HG02973 (cell line): Measurements from ENCODE around the gene ZNF428.
"Not testable (repeated sequence)": the region's sequence is repeated elsewhere in the genome, so short reads cannot be mapped to it uniquely, and the experiment has no call there.

Experiments
- ATAC-seq: cut with Tn5 transposase; IDR thresholded peaks from one replicate; pipeline ENCODE4 v1.9.1; 2021; ENCODE audit warnings: moderate library complexity; ENCODE audit not compliant: unreplicated experiment

ZNF428 gene

DNA sequence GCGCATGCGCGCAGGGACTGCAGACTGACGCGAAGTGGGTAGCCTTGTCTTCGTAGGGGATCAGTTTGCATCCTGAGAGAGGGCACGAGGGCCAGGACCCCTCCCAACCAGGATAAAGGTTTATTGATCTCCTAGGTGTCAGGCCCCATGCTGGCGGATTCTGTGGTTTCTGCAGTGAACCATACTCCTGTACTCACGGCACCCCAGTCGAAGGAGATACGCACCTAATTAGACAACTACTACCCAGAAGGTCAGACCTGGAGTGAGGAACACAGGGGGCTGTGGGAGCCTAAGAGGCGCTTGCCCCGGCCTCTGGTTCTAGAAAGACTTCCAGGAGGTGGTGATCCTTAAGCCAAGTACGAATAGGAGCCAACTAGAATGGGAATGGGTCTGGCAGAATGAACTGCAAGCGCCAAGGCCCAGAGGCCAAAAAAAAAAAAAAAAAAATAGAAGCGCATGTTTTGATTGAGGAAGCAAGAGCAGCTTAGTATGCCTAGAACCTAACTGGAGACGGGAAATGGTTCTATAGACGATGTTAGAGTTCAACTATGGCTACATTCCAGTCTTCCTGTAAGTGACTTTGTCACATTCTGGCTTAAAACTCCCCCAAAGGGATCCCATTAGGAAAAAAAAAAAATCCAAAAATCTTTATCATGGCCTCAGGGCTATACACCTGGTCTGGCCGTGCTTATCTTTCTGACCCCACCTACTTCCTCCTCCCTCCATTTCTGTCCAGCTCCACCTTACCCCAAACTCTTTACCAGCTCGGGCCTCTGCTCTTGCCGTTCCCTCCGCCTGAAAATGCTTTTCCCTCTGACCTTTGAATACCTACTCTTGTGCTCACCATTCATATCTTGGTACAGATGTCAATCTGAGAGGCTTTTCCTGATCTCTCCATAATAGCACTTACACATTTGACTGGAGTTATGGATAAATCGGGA is 902 bp upstream of the ZNF428 start:
- ATAC-seq, result no peak

DNA sequence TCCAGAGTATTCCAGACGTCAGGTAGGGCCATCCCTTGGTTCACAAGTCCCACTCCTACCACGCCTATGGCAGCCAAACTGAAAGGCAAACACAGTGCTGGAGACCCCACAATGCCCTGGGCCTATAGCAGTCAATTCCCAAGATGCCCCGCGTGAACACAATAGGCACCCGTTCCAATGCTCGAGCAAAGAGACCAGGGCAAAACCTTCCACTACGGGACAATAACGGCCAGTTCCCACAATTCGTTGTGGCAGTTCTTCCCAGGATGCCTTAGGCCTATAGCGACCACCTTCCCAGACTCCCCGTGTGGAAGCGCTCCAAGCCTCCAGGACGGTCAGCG is 538 bp downstream of the ZNF428 start:
- peak; percentile 28 for ATAC-seq

DNA sequence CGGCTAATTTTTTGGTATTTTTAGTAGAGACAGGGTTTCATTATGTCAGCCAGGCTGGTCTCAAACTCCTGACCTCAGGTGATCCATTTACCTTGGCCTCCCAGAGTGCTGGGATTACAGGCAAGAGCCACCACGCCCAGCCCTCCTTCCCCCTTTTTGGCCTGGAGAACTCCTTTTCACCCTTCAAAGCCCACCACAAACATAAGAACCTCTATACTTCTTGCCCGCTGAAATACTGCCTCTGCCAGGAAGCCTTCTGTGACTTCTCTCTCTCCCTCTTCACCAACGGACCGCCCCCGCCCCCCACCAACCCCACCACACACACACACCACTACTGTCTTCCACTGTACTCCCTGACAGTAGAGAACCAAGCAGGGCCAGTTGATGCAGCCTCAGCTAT is 2.5 kb downstream of the ZNF428 start:
- ATAC-seq, result no peak

DNA sequence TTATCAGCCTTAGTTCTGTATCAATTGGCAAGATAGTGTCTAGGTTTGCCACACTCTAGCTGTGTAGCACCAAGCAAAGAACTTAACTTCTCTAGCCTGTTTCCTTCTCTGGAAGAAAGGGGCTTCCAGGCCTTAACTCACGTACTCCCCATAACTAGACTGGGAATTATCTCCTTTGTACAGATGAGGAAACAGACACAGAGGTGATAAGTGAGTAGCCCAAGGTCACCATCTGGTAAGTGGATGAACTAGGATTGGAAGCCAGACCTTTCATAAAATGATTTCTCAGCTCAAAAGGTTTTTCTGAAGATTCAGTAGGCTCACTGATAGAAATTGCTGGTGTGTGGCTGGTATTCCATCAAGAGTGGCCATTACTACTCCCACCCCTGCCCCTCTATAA is 3.1 kb downstream of the ZNF428 start:
- no peak for ATAC-seq

DNA sequence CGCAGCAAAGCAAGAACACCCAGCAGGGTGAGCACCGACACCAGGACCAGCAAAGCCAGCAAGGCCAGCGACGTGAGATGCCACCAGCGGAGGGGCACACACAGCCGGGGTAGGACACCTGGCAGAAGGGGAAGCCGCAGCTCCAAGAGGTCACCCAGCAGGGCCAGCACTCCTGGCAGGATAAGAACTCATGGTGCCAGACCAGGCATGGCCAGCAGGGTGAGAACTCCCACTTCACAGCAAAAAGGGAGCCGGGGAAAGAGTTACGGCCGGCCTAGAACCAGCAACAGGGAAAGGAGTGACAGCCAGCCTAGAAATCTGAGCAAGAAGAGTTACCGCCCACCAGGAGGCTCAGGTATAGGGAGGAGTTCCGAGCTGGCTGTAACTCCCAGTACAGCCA is 7.1 kb downstream of the ZNF428 start:
- ATAC-seq, result no peak

DNA sequence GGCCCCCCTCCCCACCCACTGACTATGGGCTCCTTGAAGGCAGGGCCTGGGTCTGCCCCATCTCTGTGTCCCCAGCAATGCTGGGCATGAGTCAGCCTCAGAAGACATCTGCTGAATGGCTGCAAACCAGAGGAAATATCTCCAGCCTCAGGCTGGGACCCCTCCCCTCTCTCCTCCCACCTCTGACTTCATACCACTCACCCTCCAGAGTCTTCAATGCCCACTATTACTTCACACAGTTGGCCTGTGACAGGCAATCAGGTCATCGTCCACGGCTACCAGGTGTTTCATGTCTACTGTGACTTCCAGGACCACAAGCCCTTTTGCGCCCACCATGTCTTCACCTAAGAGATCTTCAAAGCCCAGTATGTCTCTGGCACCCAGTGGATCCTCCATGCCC is 7.6 kb downstream of the ZNF428 start, which contains the start of gene SRRM5:
Gene SRRM5, plus strand, starts transcription at position 301 of the 400 bp plus-strand sequence. Its CDS starts 34 bp downstream, at position 335.
- ATAC-seq, result no peak

DNA sequence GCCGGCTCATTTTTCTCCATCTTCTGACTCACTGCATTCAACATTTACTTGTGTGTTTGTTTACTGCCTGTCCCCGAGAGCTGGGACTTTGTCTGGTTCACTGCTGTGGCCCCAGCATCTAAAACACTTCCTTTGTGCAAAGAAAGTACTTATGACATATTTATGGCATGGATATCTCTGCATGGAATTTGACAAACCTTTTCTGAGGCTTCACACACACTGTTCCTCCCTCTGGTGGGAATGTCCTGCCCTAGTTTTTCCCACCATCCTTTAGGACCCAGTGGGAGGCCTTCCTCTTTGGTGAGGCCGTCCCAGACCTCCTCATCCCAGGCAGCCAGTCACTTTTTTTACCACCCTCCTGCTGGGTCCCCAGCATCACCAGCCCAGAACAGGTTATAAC is 8.9 kb downstream of the ZNF428 start:
- no peak for ATAC-seq

DNA sequence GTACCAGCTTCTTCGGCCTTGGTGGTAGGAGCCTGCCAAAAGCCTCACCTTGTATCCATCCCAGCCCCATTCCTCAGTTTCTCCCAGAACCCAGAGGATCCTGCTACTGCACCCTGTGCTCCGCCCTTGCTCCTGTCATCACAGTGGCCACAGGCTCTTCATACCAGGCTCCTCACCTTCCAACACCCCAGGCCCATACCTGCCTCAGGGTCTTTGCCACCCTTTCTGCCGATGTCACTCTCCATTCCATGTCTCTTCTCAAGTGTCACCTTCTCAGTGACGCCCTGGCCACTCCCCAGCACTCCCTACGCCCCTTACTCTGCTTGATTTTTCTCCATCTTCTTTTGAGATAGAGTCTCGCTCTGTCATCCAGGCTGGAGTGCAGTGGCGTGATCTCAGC is 9.6 kb downstream of the ZNF428 start:
- ATAC-seq, result no peak

DNA sequence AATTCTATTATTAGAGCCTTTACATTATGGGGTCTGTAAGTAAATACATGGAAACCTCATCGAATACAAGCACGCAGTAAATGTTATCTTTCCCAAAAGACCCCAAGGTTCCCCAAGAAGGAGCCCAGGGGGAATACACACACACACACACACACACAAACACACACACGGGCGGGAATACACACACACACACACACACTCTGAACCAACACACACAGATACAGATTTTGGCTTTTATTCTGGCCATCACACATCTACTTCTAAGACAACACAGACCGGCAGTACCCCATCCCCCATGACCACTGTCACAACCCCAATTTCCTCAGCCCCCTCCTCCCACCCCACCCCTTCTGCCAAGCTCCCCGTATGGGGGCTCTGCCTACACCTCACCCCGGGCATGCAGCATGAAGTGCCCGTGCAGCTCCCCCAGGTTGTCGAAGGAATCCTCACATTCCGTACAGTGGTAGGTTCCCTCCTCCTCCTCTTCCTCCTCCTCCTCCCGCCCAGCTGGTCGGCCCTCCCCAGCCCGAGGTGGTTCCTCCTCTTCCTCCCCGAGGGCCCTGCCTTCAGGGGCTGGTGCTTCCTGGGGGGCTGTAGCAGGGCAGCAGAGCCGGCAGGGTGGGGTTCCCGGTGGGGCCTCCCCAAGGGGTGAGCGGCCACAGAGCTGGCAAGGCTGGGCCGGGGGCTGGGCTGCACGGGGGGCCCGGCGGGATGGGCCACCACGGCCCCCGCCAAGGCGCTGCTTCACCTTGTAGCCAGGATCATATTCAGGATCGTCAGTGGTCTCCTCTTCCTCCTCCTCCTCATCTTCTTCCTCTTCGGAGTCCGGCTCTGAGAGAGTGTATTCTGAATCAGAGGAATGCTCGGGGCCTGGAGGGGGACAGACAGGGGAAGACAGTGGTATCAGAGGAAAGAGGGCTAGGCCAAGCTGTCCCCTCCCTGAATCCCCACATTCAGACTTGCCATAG is 11.9 kb downstream of the ZNF428 start:
- no peak for ATAC-seq

DNA sequence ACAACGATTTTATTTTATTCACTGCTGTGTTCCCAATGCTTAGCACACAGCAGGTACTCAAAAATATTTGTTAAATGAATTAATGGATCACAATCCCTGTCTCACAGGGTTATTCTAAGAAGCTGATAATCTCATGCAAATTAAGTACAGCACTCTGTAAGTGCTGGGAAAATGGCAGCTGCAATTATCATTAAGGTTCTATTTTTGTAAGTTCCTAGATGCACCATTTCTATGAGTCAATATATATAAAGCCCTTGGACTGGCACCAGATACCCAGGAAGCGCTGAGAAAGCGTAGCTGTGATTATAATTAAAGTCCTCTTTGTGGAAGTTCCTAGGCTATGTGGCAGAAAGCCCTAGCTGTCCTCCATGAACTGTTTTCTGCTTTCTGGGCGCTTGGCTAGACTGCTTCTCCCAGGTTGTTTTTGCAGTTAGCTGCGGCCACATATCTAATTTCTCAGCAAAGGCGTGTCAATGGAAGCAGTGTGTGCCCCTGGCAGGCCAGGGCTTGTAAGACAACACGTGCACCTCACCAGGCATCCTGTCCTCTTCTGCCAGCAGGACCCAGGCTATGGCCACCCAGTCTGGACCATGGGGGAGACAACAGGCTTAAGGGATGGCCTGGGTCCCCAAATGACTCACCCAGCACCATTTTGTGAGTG is 12.7 kb downstream of the ZNF428 start:
- no peak for ATAC-seq

DNA sequence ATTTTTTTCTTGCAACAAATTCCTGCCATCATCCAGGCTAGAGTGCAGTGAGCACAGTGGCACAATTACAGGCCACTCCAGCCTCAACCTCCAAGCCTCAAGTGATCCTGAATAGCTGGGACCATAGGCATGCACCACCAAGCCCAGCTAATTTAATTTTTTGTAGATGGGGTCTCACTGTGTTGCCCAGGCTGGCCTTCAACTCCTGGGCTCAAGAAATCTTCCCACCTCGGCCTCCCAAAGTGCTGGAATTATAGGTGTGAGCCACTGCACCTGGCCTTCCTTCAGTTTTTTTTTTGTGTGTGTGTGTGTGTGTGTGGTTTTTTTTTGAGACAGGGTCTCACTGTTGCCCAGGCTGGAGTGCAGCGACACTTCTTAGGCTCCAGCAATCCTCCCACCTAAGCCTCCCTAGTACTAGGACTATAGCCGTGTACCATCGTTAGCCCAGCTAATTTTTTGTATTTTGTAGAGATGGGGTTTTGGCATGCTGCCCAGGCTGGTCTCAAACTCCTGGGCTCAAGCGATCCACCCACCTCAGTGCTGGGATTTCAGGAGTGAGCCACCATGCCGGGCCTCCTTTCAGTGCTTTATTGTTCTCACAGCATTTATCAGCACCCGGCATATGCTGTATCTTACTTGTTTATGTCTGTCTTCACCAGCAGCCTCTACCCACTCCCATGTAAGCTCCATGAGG is 13.4 kb downstream of the ZNF428 start:
- ATAC-seq, result no peak

DNA sequence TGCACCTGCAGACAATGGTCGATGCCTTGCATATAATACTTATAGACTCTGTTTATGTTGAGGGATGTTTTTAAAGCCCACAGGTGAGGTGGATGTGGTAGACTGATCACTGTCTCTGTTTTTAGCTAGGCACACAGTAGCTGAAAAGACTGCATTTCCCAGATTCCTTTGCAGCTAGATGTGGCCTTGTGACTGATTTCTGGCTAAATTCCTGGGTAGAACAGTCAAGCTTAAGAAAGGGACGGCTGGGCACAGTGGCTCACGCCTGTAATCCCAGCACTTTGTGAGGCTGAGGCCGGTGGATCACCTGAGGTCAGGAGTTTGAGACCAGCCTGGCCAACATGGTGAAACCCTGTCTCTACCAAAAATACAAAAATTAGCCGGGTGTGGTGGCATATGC is 19.1 kb downstream of the ZNF428 start:
- not testable (repeated sequence) for ATAC-seq

DNA sequence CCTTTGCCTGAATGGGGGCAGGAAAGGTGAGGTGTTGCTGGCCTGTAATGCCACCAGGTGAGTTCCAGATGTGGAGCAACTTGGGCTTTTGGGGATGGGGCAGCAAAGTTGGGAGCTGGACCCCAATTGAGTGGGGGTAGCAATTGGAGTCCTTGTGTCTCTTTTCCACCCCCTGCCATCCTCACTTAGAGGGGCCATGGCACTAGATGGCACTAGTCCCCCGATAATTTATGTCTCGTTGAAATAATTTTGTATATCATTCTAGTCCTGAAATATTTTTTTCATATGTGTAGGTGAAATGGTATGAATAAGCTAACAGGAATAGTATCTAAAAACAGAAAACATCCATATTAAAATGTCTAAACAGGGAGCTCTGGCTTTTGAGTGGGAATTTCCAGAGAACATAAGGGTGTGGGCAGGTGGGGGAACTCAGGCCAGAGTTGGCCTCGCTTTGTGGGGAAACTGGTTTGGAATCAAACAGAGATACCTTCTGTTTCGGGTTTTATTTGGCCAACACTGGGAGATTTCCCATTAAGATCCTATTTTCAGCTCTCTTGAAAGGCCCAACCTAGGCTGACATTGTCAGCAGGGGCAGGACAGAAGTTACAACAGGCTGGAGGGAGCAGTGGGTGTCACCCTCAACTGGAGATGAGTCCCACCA is 19.7 kb downstream of the ZNF428 start:
- ATAC-seq, result no peak

DNA sequence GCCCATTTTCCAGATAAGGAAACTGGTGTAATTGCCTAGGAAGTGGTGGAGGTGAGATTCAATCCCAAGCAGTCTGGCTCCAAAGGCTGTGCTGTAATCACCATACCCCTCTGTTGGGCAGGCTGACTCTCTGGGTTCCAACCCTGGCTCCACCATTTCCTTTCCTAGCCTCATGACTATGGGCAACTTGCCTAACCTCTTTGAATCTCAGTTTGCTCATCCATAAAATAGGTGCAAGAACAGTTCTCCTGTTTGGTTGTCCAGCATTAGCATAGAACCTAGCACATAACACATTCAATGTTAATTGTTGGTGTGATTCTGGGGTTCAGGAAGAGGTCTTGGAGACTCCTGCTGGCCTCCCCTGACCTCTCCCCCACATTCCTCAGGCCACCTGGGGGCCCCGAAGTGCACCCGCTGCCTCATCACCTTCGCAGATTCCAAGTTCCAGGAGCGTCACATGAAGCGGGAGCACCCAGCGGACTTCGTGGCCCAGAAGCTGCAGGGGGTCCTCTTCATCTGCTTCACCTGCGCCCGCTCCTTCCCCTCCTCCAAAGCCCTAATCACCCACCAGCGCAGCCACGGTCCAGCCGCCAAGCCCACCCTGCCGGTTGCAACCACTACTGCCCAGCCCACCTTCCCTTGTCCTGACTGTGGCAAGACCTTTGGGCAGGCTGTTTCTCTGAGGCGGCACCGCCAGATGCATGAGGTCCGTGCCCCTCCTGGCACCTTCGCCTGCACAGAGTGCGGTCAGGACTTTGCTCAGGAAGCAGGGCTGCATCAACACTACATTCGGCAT is 20.8 kb downstream of the ZNF428 start:
- ATAC-seq, result no peak

DNA sequence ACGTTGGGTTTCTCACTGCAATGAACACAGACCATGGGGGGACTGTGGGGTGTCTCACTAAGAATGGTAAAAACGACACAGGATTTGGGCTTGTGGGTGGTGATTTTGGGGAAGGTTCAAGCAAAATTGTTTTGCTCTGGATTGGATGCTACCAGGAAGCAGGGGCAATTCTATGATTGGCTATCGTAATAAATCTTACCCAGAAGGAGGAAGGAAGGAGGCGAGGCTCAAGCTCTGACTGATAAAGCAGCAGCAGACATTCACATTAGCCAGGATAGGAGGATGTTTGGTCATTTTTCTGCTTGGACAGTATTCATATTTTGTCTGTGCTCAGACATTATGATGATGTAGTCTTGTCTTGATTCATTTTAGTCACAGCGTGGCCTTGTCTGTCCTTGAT is 21.6 kb downstream of the ZNF428 start:
- no peak for ATAC-seq

DNA sequence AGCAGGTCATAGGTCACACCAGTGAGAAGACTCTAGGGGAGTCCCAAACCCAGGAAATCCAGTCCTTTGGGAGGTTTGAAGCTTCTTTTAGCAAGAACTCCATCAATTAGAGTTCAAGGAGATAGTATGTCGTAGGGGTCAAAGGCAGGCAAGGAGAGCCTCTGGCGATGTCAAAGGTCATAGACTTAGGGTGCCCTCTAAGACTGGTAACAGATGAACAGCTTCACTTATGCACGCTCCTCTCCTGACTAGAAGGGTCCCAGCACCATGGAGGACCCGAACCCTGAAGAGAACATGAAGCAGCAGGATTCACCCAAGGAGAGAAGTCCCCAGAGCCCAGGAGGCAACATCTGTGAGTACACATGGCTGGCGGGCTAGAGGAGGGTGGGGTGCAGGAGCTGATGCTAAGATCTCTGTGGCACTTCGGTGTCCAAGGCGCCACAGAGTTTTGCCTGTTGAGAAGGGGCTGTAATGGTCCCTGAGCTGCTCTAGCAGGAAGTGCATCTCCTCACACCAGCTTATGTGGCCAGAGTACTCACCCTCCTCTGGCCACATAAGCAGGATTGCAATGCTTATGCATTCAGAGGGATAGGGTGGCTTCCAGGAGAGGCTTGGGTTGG is 22.5 kb downstream of the ZNF428 start:
- ATAC-seq, result no peak

DNA sequence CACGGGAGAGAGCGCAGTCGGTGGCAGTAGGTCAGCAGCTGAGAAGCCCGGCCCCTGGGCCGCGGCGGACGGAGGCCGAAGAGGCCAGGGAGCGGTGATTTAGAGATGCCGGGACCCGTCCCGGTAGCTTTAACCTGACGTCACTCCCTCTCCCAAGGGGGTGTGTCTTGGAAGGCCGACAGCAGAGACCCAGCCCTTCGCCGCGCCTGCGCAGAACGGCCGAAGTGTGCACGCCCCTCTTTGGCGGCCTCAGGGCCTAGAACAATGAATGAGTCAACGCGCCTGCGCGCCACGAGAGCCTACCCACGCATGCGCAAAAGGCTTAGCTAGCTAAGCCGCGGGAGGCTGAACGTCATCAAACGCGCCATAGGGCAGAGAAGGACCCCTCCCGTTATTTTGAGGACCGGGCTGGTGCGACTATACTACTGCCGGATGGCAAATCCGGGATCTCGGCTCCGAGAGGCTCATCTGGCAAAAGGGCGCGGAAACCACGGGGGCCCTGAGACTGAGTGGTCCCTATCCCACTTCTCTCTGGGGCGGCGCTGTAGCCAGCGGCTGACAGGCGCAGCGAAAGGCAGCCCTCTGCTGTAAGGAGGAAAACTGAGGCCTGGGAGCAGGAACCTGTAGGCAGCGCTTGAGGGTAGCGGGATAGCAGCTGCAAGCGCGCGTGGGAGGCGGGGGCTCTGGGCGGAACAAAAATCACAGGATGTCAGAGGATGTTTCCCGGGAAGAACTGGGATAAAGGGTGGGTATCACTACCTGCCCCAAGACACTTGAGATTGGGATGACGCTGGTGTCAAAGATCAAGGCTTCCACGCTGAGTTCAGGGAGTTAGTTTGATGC is 23.2 kb downstream of the ZNF428 start, which contains the start of the genes IRGQ and ZNF576:
Gene IRGQ, minus strand, starts transcription at position 136 of the 843 bp plus-strand sequence. CDS start 796 bp downstream, outside the sequence.
Gene ZNF576, plus strand, starts transcription at position 597 of the 843 bp plus-strand sequence. CDS start 514 bp downstream, outside the sequence.
- peak; percentile 74 for ATAC-seq

DNA sequence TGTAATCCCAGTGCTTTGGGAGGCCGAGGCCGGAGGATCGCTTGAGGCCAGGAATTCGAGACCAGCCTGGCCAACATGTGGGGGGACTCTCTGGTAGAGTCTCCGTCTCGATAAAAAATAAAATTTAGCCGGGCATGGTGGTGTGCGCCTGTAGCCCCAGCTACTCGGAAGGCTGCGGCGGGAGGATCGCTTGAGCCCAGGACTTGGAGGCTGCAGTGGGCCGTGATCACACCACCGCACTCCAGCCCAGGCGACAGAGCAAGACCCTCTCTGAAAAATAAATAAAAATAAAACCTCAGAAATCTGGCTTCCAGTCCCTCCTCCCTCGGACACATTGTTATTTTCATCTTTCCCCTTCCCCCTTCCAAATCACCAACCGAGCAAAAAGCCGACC is 23.8 kb downstream of the ZNF428 start:
- no peak for ATAC-seq
